NCI-H1105 treated with DMSO at 0.1 percent for 48 hours (cell line): ENCODE results near the gene ZBTB14.

Source experiments
- DNase-seq: peaks from one replicate; lab custom pipeline; 2025; lab: John Stamatoyannopoulos, UW

ZBTB14 gene, protein sequence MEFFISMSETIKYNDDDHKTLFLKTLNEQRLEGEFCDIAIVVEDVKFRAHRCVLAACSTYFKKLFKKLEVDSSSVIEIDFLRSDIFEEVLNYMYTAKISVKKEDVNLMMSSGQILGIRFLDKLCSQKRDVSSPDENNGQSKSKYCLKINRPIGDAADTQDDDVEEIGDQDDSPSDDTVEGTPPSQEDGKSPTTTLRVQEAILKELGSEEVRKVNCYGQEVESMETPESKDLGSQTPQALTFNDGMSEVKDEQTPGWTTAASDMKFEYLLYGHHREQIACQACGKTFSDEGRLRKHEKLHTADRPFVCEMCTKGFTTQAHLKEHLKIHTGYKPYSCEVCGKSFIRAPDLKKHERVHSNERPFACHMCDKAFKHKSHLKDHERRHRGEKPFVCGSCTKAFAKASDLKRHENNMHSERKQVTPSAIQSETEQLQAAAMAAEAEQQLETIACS

DNA sequence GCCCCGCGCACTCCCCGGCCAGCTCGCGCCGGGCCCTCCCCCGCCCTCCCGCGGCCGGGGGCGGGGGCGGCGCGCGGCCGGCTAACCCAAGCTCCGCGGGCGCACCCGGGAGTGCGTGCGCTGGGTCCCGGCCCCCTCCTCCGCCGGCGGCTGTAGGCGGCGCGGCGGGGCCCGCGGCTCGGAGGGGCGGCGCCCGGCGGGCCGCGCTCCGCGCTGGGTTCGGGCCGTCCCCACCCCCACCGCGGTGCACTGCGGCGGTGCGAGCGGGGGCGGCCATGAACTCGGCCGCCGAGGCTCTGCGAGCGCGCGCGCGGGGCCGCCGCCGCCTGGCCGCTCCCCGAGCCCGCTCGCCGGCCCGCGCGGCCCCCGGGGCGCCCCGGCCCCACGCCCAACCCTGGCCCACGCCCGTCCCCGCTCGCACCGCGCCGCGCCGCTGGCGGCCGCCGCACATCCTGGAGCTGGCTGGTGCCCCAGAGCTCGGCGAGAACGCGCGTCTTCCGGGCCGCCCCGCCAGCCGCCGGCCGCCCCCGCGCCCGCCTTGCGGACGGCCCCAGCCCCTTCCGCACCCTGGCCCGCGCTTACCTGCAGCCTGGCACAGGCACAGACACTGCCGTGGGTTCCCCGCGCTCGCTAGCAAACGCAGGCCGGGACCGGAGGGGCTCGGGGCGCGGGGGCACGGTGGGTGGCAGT lies at the start of gene ZBTB14:
TSS of gene ZBTB14 (minus strand) at position 496 of the 690 bp plus-strand sequence. CDS start 2,480 bp downstream, outside the sequence.
- DNase-seq: peak; percentile 35

GRCh38 chr18:5339202-5339834 lies 43.8 kb upstream of the ZBTB14 start:
- DNase-seq: no peak

DNA sequence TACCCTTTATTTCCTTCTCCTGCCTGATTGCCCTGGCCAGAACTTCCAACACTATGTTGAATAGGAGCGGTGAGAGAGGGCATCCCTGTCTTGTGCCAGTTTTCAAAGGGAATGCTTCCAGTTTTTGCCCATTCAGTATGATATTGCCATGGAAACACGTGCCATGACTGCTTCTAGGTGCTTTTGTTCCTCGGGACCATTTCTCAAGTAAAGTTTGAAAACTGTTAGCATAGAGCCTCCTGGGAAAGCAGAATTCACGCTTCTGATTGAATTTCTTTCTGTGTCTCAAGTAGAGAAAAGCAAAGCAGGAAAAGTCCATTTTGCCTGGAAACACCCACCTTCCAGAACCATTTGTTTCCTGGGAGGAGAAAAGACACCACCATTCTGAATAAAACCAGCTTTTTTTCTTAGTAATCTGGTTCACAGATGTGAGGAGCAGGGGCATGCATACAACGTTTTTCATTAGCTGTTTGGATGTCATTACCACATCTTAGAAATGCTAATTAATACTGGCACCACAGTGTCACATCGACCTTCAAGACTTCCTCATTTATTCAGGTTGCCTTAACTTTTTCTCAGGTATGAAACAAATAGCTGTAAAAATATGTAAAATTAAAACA lies 39.0 kb upstream of the ZBTB14 start:
- no peak for DNase-seq

DNA sequence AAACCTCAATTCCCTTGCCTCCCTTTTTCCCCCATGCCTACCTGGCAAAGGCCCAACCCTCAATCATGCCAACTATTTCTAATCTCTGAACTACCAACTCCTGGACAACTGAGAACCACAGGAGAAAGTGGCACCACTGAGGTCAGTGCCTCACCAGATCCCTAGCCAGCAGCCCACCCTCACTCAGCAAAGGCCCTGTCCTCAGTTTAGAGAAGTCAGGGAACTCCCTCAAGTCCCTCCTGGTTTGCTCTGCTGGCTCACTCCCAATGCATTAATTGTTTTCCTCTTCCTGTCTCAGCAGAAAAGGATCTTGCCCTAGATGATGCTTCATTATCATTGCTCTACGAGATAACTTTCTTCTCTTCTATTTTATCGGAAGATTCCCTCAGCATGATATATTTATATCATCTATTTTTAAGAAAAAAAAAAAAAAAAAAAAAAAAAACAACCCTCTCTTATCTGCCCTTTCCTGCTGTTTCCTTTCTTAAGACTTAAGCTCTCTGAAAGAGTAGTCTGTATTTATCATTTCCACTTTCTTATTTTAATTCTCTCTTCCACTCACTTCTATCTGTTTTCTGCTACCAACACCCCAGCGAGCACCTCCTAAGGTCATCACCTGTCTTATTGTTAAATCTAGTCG lies 22.7 kb upstream of the ZBTB14 start:
- DNase-seq: no peak

GRCh38 chr18:5317186-5317585 lies 21.7 kb upstream of the ZBTB14 start:
- no peak for DNase-seq

DNA sequence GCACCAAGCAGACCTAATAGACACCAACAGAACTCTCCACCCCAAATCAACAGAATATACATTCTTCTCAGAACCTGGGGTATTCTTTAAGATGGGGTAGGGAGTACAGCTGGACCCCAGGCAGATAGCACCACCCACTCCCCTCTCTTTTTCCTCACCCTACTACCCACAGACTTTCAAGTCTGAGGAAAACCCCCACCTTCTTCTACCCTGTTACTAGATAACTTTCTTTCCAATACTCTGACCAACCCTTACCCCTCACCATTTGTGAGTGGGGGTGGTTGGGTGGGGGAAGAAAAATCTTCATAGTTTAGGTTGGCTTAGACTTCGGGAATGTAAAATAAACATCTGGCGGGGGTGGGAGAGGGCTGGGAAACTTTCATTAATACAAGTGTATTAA lies 20.3 kb upstream of the ZBTB14 start:
- no peak for DNase-seq

GRCh38 chr18:5311301-5311989 lies 15.9 kb upstream of the ZBTB14 start:
- DNase-seq: no peak

DNA sequence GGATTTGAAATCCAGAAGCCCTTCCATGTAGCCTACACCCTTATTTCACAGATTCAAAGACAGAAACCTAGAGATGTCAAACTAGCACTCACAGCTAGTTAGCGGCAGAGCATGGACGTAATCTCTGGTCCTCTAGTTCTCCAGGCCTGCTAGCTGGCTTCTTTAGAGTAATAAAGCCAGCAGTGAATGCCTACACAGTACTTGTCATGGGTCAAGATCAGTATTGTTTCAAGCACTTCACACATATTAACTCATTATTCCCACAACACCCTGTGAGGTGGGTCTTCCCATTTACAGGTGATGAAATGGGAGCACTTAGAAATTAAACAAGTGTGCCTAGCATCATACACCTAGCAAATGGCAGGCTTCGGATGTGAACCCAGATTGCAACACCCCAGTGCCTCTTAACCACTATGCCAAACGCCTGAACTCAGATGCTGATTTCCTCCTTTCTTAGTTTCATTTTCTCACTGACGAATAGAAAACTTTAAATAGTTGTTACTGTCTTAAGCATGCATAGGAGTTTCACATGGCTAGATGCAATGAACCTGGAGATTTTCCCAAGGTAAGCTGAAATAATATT lies 14.5 kb upstream of the ZBTB14 start:
- no peak for DNase-seq

GRCh38 chr18:5305835-5306234 lies 10.3 kb upstream of the ZBTB14 start:
- DNase-seq: no peak

DNA sequence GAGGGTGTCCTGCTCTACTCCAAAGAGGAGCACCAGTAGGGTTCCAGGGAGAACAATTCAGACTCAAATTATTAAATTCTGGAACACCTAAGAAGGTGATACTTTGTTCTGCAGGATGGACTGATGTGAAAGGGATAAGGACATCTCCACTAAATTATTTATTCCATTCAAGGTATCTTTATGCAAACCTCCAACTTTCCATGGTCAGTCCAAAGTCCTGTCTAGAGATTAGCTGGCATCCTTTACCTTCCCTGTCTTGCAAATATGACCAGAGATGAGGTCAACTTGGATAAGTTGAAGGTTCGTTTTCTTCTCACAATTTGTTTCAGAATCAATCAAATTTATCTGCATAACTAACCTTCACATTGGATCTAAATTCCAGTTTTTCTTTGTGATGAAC lies 8.7 kb upstream of the ZBTB14 start:
- DNase-seq: no peak

GRCh38 chr18:5303636-5304035 lies 8.1 kb upstream of the ZBTB14 start:
- DNase-seq: no peak

DNA sequence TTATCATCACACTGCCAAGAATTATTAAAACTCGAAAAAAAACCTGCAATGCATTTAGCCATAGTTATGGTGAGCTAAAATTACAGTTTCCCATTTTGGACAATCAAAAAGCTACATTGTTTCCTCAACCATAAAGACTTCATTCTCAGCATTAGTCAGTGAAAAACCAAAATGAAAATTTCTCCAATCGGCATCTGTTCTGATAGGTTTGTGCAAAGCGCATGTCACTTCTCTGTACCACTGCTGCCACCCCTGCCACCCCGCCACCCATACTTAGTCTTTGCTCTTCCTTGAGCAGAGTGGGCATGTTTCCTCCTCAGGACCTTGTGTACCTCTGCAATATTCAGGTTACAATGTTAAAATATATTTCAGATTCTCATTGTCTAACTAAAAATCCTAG lies 7.1 kb upstream of the ZBTB14 start:
- DNase-seq: no peak

GRCh38 chr18:5300476-5301010 lies 5.0 kb upstream of the ZBTB14 start:
- DNase-seq: no peak

DNA sequence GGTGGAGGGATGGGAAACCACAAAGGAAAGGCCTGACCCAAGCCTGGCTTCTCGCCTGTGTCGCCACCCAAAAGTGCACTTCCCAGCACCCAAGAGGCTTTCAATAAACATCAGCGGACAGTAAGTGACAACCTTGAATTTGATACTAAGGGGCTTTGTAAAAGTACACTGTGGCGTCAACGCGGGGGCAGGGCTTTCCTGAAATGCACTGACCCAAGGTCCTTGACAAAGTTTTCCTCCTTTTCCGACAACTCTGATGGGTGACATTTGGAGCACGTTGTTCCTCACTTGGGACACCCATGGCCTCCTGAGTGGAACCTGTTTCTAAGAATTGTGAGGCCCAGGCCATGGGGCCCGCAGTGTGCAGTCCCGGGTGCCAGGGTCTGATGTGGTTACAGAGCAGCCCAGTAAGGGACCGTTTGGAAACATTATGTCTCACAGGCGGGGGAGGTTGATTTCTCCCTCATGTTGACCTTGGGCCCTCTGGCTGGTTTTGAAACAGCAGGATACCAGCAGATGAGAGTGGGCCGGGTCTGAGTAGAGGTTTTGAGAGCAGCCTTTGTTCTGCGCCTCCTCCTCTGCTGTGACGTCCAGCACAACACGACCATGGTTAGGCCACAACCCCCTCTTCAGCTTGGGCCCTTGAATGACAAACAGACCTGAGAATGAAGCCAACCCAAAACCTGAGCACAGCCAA lies 2.8 kb upstream of the ZBTB14 start:
- no peak for DNase-seq

DNA sequence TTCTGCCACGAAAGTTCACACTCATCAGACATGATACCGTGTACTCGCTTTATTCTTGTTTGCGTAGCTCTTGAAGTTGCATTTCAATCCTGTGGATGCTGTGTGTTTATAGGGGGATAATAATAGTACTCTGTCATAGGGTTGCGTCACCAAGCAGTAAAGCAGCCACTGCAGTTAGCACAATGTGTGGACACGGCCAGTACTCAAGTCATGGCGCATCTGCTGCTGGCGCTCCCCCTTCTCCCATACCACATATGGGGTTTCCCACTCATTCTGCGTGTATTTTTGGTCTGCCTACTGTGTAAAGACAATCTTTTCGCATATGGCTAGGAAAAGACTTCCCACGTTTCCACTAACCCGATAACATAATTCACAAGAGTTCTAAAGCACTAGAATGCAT lies 2.1 kb upstream of the ZBTB14 start:
- no peak for DNase-seq

- peak; percentile 57 for DNase-seq
These were observed 1.3 kb upstream of the ZBTB14 start for GRCh38 chr18:5296706-5297320.

- DNase-seq: peak; percentile 84
These were observed 617 bp upstream of the ZBTB14 start for GRCh38 chr18:5295981-5296705.

GRCh38 chr18:5294457-5295230 lies 882 bp downstream of the ZBTB14 start:
- DNase-seq: peak; percentile 33
